HCT116 (cell line): Measurements from ENCODE around the gene ERBB4. TPM values are rescaled to one million over a fixed set of nuclear protein-coding genes. Genes with fewer than 3 reads are reported as not detected.

Experiments
- ATAC-seq: fragments of 200-7000 bp; cut with Tn5 transposase; 2 replicates; pipeline ENCODE4 v1.9.1; 2020; ENCODE audit warnings: mild to moderate bottlenecking, moderate library complexity
- BruUV-seq: library from RNA; stranded (reverse); fragments of 400-500 nt; replicated peaks from 2 replicates; lab custom pipeline; 2021; lab: Mats Ljungman, UMichigan
- CTCF ChIA-PET: fragments of 300-600 bp; sonication (Branson Sonifier 250); formaldehyde crosslinking; loops from one replicate; lab custom pipeline; 2021; ENCODE audit warnings: antibody characterized with exemption; lab: Charles Lee
- POLR2A ChIA-PET: fragments of 300-600, 350-600 bp; sonication (Branson Sonifier 250); formaldehyde crosslinking; loops from one replicate; lab custom pipeline; 2021; ENCODE audit warnings: antibody characterized with exemption; lab: Charles Lee
- RAD21 ChIA-PET, 2 experiments: fragments of 300-600 bp; sonication (Branson Sonifier 250); formaldehyde crosslinking; loops; one replicate each; lab custom pipeline; 2023; ENCODE audit warnings: low total read pairs in 2 of 2; ENCODE audit not compliant: uncharacterized antibody in 2 of 2, unreplicated experiment in 2 of 2, low non-redundant PET in 1 of 2; lab: Charles Lee
- DNase-seq: peaks from one replicate; pipeline ENCODE4 v3.0.0-alpha.2; 2010; ENCODE audit warnings: low read depth, low spot score
- H2AFZ ChIP-seq: fragments of 200-600 bp; shearing (Covaris generic), sonication (generic); 2 replicates; pipeline ENCODE4 v1.6.1; 2017; ENCODE audit warnings: low read depth, mixed run types, mixed read lengths, antibody characterized with exemption, low read length; ENCODE audit not compliant: poor library complexity, severe bottlenecking
- H3K27ac ChIP-seq: 2 replicates; pipeline ENCODE4 v1.5.1; 2012; ENCODE audit warnings: low read depth, low read length
- H3K27me3 ChIP-seq: fragments of 200-600 bp; sonication (generic); 2 replicates; pipeline ENCODE4 v1.6.1; 2016; ENCODE audit warnings: mixed run types, low read length, mixed read lengths; ENCODE audit not compliant: insufficient read depth
- H3K36me3 ChIP-seq, 2 experiments: fragments of 200-500 bp in 1 of 2; fragments of 200-600 bp in 1 of 2; sonication (Bioruptor generic) in 1 of 2; sonication (generic) in 1 of 2; 2 replicates each; pipeline versions ENCODE4 v1.5.1 to v1.6.1; 2014 to 2016; ENCODE audit warnings: low read length in 2 of 2, inconsistent platforms in 1 of 2, mixed read lengths in 1 of 2, mixed run types in 1 of 2; ENCODE audit not compliant: insufficient read depth in 2 of 2, control insufficient read depth in 1 of 2
- H3K4me1 ChIP-seq, 2 experiments: fragments of 200-600 bp in 1 of 2; sonication (generic) in 1 of 2; 2 replicates each; pipeline versions ENCODE4 v1.5.1 to v1.6.1; 2012 to 2017; ENCODE audit warnings: low read length in 2 of 2, inconsistent platforms in 1 of 2, mild to moderate bottlenecking in 1 of 2, mixed read lengths in 1 of 2, mixed run types in 1 of 2, moderate library complexity in 1 of 2; ENCODE audit not compliant: insufficient read depth in 2 of 2, control insufficient read depth in 1 of 2
- H3K4me2 ChIP-seq: fragments of 200-600 bp; sonication (generic); 2 replicates; pipeline ENCODE4 v1.6.1; 2017; ENCODE audit warnings: mixed run types, low read length, mixed read lengths
- H3K4me3 ChIP-seq, 2 experiments: fragments of 200-600 bp in 1 of 2; sonication (generic) in 1 of 2; replicated peaks in 1 of 2; 2 replicates each; pipeline ENCODE4 v1.5.1; 2011 to 2016; ENCODE audit warnings: low read length in 2 of 2, control low read depth in 1 of 2, low read depth in 1 of 2, mild to moderate bottlenecking in 1 of 2, mixed read lengths in 1 of 2, mixed run types in 1 of 2
- H3K79me2 ChIP-seq: fragments of 200-600 bp; sonication (generic); 2 replicates; pipeline ENCODE4 v1.6.1; 2017; ENCODE audit warnings: mild to moderate bottlenecking, mixed run types, low read length, moderate library complexity, mixed read lengths; ENCODE audit not compliant: insufficient read depth
- H3K9ac ChIP-seq: fragments of 200-600 bp; sonication (generic); 2 replicates; pipeline ENCODE4 v1.6.1; 2016; ENCODE audit warnings: low read length, mixed read lengths
- H3K9me2 ChIP-seq: fragments of 200-600 bp; sonication (generic), shearing (Covaris generic); 2 replicates; pipeline ENCODE4 v1.6.1; 2017; ENCODE audit warnings: mixed run types, mild to moderate bottlenecking, moderate library complexity; ENCODE audit not compliant: insufficient read depth
- H3K9me3 ChIP-seq, 2 experiments: fragments of 200-500 bp in 1 of 2; fragments of 200-600 bp in 1 of 2; sonication (Bioruptor generic) in 1 of 2; sonication (generic) in 1 of 2; 2 replicates each; pipeline ENCODE4 v1.6.1; 2014 to 2017; ENCODE audit warnings: low read length in 2 of 2, mixed read lengths in 2 of 2, inconsistent platforms in 1 of 2, low read depth in 1 of 2, mild to moderate bottlenecking in 1 of 2, mixed run types in 1 of 2, moderate library complexity in 1 of 2; ENCODE audit not compliant: control insufficient read depth in 1 of 2, insufficient read depth in 1 of 2
- H4K20me1 ChIP-seq: fragments of 200-600 bp; sonication (generic), shearing (Covaris generic); 2 replicates; pipeline ENCODE4 v1.6.1; 2017; ENCODE audit warnings: mixed run types, mild to moderate bottlenecking, moderate library complexity; ENCODE audit not compliant: insufficient read depth
- EGR1 ChIP-seq: IDR thresholded peaks from 2 replicates; pipeline ENCODE4 v1.6.1; 2012; ENCODE audit warnings: low read depth
- ELF1 ChIP-seq: IDR thresholded peaks from 2 replicates; pipeline ENCODE4 v1.6.1; 2012; ENCODE audit warnings: low read depth, borderline replicate concordance
- EZH2 ChIP-seq: fragments of 200-600 bp; sonication (generic); IDR thresholded peaks from 2 replicates; pipeline ENCODE4 v1.6.1; 2017; ENCODE audit warnings: antibody characterized with exemption, mixed run types
- EZH2phosphoT487 ChIP-seq: fragments of 200-600 bp; IDR thresholded peaks from 2 replicates; pipeline ENCODE4 v1.6.1; 2018; ENCODE audit warnings: antibody characterized with exemption, borderline replicate concordance
- FOSL1 ChIP-seq: IDR thresholded peaks from 2 replicates; pipeline ENCODE4 v1.6.1; 2012; ENCODE audit warnings: low read depth
- JUND ChIP-seq: IDR thresholded peaks from 2 replicates; pipeline ENCODE4 v1.6.1; 2012
- POLR2AphosphoS5 ChIP-seq: IDR thresholded peaks from 2 replicates; pipeline ENCODE4 v1.6.1; 2011; ENCODE audit warnings: mild to moderate bottlenecking, low read depth, low read length, moderate library complexity
- RAD21 ChIP-seq: IDR thresholded peaks from 2 replicates; pipeline ENCODE4 v1.6.1; 2012; ENCODE audit warnings: low read depth, mild to moderate bottlenecking
- SIN3A ChIP-seq: IDR thresholded peaks from 2 replicates; pipeline ENCODE4 v1.6.1; 2012; ENCODE audit warnings: low read depth
- SP1 ChIP-seq: IDR thresholded peaks from 2 replicates; pipeline ENCODE4 v1.6.1; 2012; ENCODE audit warnings: low read depth
- ZNF274 ChIP-seq: fragments of 200-500 bp; sonication (Bioruptor generic); IDR thresholded peaks from 2 replicates; pipeline ENCODE4 v1.6.1; 2014; ENCODE audit warnings: mild to moderate bottlenecking, low read depth, low read length, inconsistent platforms
- intact Hi-C: fragments of 100-400 bp; cut with micrococcal nuclease; formaldehyde crosslinking; loops from 2 replicates; pipeline ENCODE4 v1.10.0; 2022
- total RNA-seq: library from RNA; stranded (reverse); gene quantifications from one replicate; pipeline ENCODE4 v1.2.1, GENCODE V29; 2021; ENCODE audit not compliant: unreplicated experiment
- TF ChIP-seq, protein P1 (sequence below), 3 experiments: fragments of 200-600 bp in 1 of 3; sonication (generic) in 1 of 3; IDR thresholded peaks in 2 of 3; conservative IDR thresholded peaks in 1 of 3; 2 replicates each; pipeline ENCODE4 v1.5.1; 2012 to 2017; ENCODE audit warnings: low read depth in 2 of 3, low read length in 2 of 3, antibody characterized with exemption in 1 of 3, borderline replicate concordance in 1 of 3, control low read depth in 1 of 3, mild to moderate bottlenecking in 1 of 3, mixed read lengths in 1 of 3, mixed run types in 1 of 3, moderate library complexity in 1 of 3; ENCODE audit not compliant: insufficient read depth in 1 of 3
- TF ChIP-seq, protein P2 (sequence below): IDR thresholded peaks from 2 replicates; pipeline ENCODE4 v1.6.1; 2012
- TF ChIP-seq, protein P3 (sequence below): IDR thresholded peaks from 2 replicates; pipeline ENCODE4 v1.6.1; 2011; ENCODE audit warnings: mild to moderate bottlenecking, low read length, moderate library complexity; ENCODE audit not compliant: insufficient replicate concordance; ENCODE audit errors: extremely low read depth

Gene ERBB4
- total RNA-seq, 1 experiment from 2014 or later: 0.10 TPM

DNA sequence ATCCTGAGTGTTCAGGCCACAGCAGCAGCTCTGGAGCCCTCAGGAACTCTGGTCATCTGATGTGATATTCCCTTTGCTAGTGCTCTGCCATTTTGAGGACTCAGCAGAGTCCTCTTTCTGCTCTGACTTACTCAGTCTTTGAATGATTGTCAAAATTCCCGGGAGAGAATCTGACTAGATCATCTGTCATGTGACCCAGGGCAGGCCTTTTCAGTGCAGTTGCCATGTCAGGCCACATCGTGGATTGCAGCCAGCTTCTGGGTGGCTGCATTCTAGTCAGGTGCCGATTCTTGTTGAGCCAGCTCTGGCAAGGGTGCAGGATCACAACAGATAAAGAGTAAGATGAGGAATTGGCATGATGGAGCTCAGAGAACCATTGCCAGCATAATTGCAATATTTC lies 1186.6 kb downstream of the ERBB4 start:
- H3K27ac ChIP-seq: no peak overlapping the region
- H3K9me3 ChIP-seq: no peaks in the 10 kb centered on the region
- POLR2A ChIA-PET: no interaction called here
- no peak overlapping the region for H3K4me2 ChIP-seq
- BruUV-seq: no TSS peak
- no peaks in the 10 kb centered on the region for H3K27me3 ChIP-seq
- RAD21 ChIA-PET: no interaction called here
- ATAC-seq (no peak), DNase-seq (no peak)
- no peak overlapping the region for H2AFZ ChIP-seq
- no peaks in the 10 kb centered on the region for H4K20me1 ChIP-seq
- no peak overlapping the region for H3K9ac ChIP-seq
- CTCF ChIA-PET: no interaction called here
- no peak overlapping the region for H3K4me3 ChIP-seq
- intact Hi-C loops: no loop called here
- no peaks in the 10 kb centered on the region for H3K9me2 ChIP-seq
- H3K79me2 ChIP-seq: no peaks in the 10 kb centered on the region
- H3K36me3 ChIP-seq: no peaks in the 10 kb centered on the region
- no peaks in the 10 kb centered on the region for H3K4me1 ChIP-seq
- TF ChIP-seq RAD21 (no peak), EZH2 (no peak), ZNF274 (no peak), ELF1 (no peak)
- TF ChIP-seq, protein P1, sequence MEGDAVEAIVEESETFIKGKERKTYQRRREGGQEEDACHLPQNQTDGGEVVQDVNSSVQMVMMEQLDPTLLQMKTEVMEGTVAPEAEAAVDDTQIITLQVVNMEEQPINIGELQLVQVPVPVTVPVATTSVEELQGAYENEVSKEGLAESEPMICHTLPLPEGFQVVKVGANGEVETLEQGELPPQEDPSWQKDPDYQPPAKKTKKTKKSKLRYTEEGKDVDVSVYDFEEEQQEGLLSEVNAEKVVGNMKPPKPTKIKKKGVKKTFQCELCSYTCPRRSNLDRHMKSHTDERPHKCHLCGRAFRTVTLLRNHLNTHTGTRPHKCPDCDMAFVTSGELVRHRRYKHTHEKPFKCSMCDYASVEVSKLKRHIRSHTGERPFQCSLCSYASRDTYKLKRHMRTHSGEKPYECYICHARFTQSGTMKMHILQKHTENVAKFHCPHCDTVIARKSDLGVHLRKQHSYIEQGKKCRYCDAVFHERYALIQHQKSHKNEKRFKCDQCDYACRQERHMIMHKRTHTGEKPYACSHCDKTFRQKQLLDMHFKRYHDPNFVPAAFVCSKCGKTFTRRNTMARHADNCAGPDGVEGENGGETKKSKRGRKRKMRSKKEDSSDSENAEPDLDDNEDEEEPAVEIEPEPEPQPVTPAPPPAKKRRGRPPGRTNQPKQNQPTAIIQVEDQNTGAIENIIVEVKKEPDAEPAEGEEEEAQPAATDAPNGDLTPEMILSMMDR (IDR thresholded peaks at IDR 0.05 in 2 of 3, conservative IDR thresholded peaks at IDR 0.05 in 1 of 3; ENCODE audit: borderline replicate concordance in 1 of 3, insufficient read depth in 1 of 3, low read depth in 2 of 3, low read length in 2 of 3): no peak
- TF ChIP-seq, all 23 proteins: peak for 0

DNA sequence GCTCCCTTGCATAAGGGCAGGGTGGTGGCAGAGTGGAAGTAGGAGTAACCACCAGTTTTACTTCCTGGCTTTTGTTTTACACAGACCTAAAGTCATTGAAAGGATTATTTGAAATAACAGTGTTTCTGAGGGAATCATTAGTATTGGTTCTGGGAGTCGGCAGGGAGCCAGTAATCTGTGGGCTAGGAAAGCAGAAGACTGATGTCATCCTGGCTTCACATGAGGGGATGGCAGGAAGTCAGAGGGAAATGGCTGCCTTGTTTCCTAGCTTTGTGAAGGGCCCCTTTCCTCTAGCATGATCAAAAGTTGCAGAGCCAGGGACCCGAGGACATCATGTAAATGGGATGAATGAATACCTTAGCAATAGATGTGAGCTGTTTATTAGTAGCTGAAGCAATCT lies 1189.6 kb downstream of the ERBB4 start:
- Histone ChIP-seq H3K4me3 (no peak overlapping the region), H3K4me2 (no peak overlapping the region), H3K4me1 (no peaks in the 10 kb centered on the region), H3K79me2 (no peaks in the 10 kb centered on the region), H3K9ac (no peak overlapping the region), H3K27me3 (no peaks in the 10 kb centered on the region), H2AFZ (no peak overlapping the region), H3K9me2 (no peaks in the 10 kb centered on the region), H3K27ac (no peak overlapping the region), H4K20me1 (no peaks in the 10 kb centered on the region), H3K36me3 (no peaks in the 10 kb centered on the region), H3K9me3 (no peaks in the 10 kb centered on the region)
- intact Hi-C loops: no loop called here
- ATAC-seq (no peak), DNase-seq (no peak)
- ChIA-PET CTCF (no interaction called here), POLR2A (no interaction called here), RAD21 (no interaction called here)
- no TSS peak for BruUV-seq
- TF ChIP-seq JUND (no peak), SP1 (no peak), ELF1 (no peak), EGR1 (no peak), RAD21 (no peak), POLR2AphosphoS5 (no peak), SIN3A (no peak), FOSL1 (no peak), EZH2phosphoT487 (no peak)
- TF ChIP-seq, protein P1 (IDR thresholded peaks at IDR 0.05 in 2 of 3, conservative IDR thresholded peaks at IDR 0.05 in 1 of 3; ENCODE audit: borderline replicate concordance in 1 of 3, insufficient read depth in 1 of 3, low read depth in 2 of 3, low read length in 2 of 3): no peak
- TF ChIP-seq, protein P2, sequence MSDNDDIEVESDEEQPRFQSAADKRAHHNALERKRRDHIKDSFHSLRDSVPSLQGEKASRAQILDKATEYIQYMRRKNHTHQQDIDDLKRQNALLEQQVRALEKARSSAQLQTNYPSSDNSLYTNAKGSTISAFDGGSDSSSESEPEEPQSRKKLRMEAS: no peak
- TF ChIP-seq, protein P3, sequence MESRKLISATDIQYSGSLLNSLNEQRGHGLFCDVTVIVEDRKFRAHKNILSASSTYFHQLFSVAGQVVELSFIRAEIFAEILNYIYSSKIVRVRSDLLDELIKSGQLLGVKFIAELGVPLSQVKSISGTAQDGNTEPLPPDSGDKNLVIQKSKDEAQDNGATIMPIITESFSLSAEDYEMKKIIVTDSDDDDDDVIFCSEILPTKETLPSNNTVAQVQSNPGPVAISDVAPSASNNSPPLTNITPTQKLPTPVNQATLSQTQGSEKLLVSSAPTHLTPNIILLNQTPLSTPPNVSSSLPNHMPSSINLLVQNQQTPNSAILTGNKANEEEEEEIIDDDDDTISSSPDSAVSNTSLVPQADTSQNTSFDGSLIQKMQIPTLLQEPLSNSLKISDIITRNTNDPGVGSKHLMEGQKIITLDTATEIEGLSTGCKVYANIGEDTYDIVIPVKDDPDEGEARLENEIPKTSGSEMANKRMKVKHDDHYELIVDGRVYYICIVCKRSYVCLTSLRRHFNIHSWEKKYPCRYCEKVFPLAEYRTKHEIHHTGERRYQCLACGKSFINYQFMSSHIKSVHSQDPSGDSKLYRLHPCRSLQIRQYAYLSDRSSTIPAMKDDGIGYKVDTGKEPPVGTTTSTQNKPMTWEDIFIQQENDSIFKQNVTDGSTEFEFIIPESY: no peak
